HG02970 (cell line): ENCODE results near the gene TSPAN9.

Experiments
- ATAC-seq: cut with Tn5 transposase; IDR thresholded peaks from one replicate; pipeline ENCODE4 v1.9.1; 2021; ENCODE audit warnings: mild to moderate bottlenecking, moderate library complexity, moderate number of reproducible peaks; ENCODE audit not compliant: unreplicated experiment, low FRiP score

Gene TSPAN9

GRCh38 chr12:3155702-3156370 is 78.7 kb downstream of the TSPAN9 start:
- no peak for ATAC-seq

- ATAC-seq, result no peak
Measured at GRCh38 chr12:3157581-3158323, 80.6 kb downstream of the TSPAN9 start.

GRCh38 chr12:3158851-3159465 is 81.8 kb downstream of the TSPAN9 start:
- ATAC-seq, result no peak

- no peak for ATAC-seq
Measured at GRCh38 chr12:3160081-3160480, 82.9 kb downstream of the TSPAN9 start.

GRCh38 chr12:3161861-3162260 is 84.7 kb downstream of the TSPAN9 start:
- ATAC-seq, result no peak

- ATAC-seq, result no peak
Measured at GRCh38 chr12:3164454-3165077, 87.4 kb downstream of the TSPAN9 start.

GRCh38 chr12:3165078-3165980 is 88.2 kb downstream of the TSPAN9 start:
- ATAC-seq, result no peak

GRCh38 chr12:3167636-3168035 is 90.5 kb downstream of the TSPAN9 start:
- ATAC-seq, result no peak

- no peak for ATAC-seq
Measured at GRCh38 chr12:3168223-3169221, 91.3 kb downstream of the TSPAN9 start.

- ATAC-seq, result no peak
Measured at GRCh38 chr12:3170423-3171194, 93.4 kb downstream of the TSPAN9 start.

- ATAC-seq, result no peak
Measured at GRCh38 chr12:3171195-3171591, 94.0 kb downstream of the TSPAN9 start.

- no peak for ATAC-seq
Measured at GRCh38 chr12:3172124-3173007, 95.2 kb downstream of the TSPAN9 start.

- ATAC-seq, result no peak
Measured at GRCh38 chr12:3173008-3173553, 95.9 kb downstream of the TSPAN9 start.

GRCh38 chr12:3173912-3174311 is 96.7 kb downstream of the TSPAN9 start:
- no peak for ATAC-seq

- no peak for ATAC-seq
Measured at GRCh38 chr12:3175238-3175637, 98.1 kb downstream of the TSPAN9 start.

GRCh38 chr12:3176754-3177153 is 99.6 kb downstream of the TSPAN9 start:
- ATAC-seq, result no peak
